DMS 273 (cell line): ENCODE results near the gene FANCC.
A peak's percentile ranks its signal among the peaks of the same experiment; 100 is the strongest.

Experiments
- DNase-seq: peaks from one replicate; lab custom pipeline; 2025; ENCODE audit not compliant: unreplicated experiment; lab: John Stamatoyannopoulos, UW

Gene FANCC

GRCh38 chr9:95076696-95077052 is 240.8 kb downstream of the FANCC start:
- DNase-seq: no peak

GRCh38 chr9:95075700-95076099 is 241.8 kb downstream of the FANCC start:
- DNase-seq: no peak

- no peak for DNase-seq
Measured at GRCh38 chr9:95074632-95075031, 242.9 kb downstream of the FANCC start.

- DNase-seq: no peak
Measured at GRCh38 chr9:95073918-95074317, 243.6 kb downstream of the FANCC start.

GRCh38 chr9:95073042-95073607 is 244.4 kb downstream of the FANCC start:
- DNase-seq: peak; percentile 17

- DNase-seq: no peak
Measured at GRCh38 chr9:95071925-95072324, 245.6 kb downstream of the FANCC start.

- DNase-seq: no peak
Measured at GRCh38 chr9:95071450-95071849, 246.1 kb downstream of the FANCC start.

- DNase-seq: no peak
Measured at GRCh38 chr9:95070549-95071021, 246.9 kb downstream of the FANCC start.

- DNase-seq: no peak
Measured at GRCh38 chr9:95067897-95068296, 249.6 kb downstream of the FANCC start.

- no peak for DNase-seq
Measured at GRCh38 chr9:95067057-95067456, 250.5 kb downstream of the FANCC start.

- no peak for DNase-seq
Measured at GRCh38 chr9:95065224-95065623, 252.3 kb downstream of the FANCC start.

- DNase-seq: no peak
Measured at GRCh38 chr9:95063300-95063699, 254.2 kb downstream of the FANCC start.

GRCh38 chr9:95062596-95063065 is 254.9 kb downstream of the FANCC start:
- DNase-seq: no peak

GRCh38 chr9:95061916-95062595 is 255.5 kb downstream of the FANCC start:
- DNase-seq: no peak

GRCh38 chr9:95060916-95061315 is 256.6 kb downstream of the FANCC start:
- no peak for DNase-seq

- DNase-seq: no peak
Measured at GRCh38 chr9:95060234-95060633, 257.3 kb downstream of the FANCC start.

GRCh38 chr9:95058795-95059386 is 258.6 kb downstream of the FANCC start:
- peak; percentile 16 for DNase-seq

GRCh38 chr9:95058121-95058785 is 259.3 kb downstream of the FANCC start:
- no peak for DNase-seq

GRCh38 chr9:95057101-95057500 is 260.4 kb downstream of the FANCC start:
- peak; percentile 12 for DNase-seq

GRCh38 chr9:95055851-95056551 is 261.5 kb downstream of the FANCC start:
- peak; percentile 25 for DNase-seq

GRCh38 chr9:95055334-95055850 is 262.1 kb downstream of the FANCC start:
- no peak for DNase-seq
